Testis (tissue), 2 donors: ENCODE results near the gene AAK1.

Source experiments
- POLR2A ChIP-seq: fragments of 450-650 bp; IDR thresholded peaks from one replicate; pipeline ENCODE4 v1.6.1; 2017; ENCODE audit warnings: antibody characterized with exemption, mild to moderate bottlenecking, moderate library complexity
- TF ChIP-seq, protein P1 (sequence below), 3 experiments: fragments of 450-650 bp in 2 of 3; fragments of 200-600 bp in 1 of 3; sonication (generic) in 1 of 3; IDR thresholded peaks; one replicate each; pipeline ENCODE4 v1.5.1; 2016 to 2019; ENCODE audit warnings: antibody characterized with exemption in 3 of 3, mild to moderate bottlenecking in 2 of 3, moderate library complexity in 1 of 3

- TF ChIP-seq, protein P1, sequence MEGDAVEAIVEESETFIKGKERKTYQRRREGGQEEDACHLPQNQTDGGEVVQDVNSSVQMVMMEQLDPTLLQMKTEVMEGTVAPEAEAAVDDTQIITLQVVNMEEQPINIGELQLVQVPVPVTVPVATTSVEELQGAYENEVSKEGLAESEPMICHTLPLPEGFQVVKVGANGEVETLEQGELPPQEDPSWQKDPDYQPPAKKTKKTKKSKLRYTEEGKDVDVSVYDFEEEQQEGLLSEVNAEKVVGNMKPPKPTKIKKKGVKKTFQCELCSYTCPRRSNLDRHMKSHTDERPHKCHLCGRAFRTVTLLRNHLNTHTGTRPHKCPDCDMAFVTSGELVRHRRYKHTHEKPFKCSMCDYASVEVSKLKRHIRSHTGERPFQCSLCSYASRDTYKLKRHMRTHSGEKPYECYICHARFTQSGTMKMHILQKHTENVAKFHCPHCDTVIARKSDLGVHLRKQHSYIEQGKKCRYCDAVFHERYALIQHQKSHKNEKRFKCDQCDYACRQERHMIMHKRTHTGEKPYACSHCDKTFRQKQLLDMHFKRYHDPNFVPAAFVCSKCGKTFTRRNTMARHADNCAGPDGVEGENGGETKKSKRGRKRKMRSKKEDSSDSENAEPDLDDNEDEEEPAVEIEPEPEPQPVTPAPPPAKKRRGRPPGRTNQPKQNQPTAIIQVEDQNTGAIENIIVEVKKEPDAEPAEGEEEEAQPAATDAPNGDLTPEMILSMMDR (IDR thresholded peaks at IDR 0.05): no peak
- TF ChIP-seq POLR2A: no peak
These were observed 7.1 kb downstream of the AAK1 start for GRCh38 chr2:69636395-69636794.
